Body of pancreas (tissue), 4 donors: ENCODE results near the gene FYCO1. TPM values are rescaled to one million over a fixed set of nuclear protein-coding genes. Genes with fewer than 3 reads are reported as not detected.

Experiments used
- ATAC-seq: fragments of 150-250 bp; one replicate; pipeline ENCODE4 v1.9.1; 2016
- DNase-seq, 4 donors: peaks; one replicate each; pipeline ENCODE4 v3.0.0-alpha.2; 2019
- H3K27ac ChIP-seq, 4 donors: fragments of 200-600 bp; sonication (generic); 1 replicate in 3 of 4; 2 replicates in 1 of 4; pipeline versions ENCODE4 v1.5.1 to v1.6.1; 2016 to 2019; ENCODE audit warnings: mild to moderate bottlenecking in 1 of 4, mixed read lengths in 1 of 4, moderate library complexity in 1 of 4
- H3K27me3 ChIP-seq, 2 donors: fragments of 200-600 bp; sonication (generic); one replicate each; pipeline ENCODE4 v1.6.0; 2016; ENCODE audit warnings: mild to moderate bottlenecking in 1 of 2
- H3K36me3 ChIP-seq, 2 donors: fragments of 200-600 bp; sonication (generic); replicated peaks in 1 of 2; 2 replicates each; pipeline ENCODE4 v1.5.1; 2016; ENCODE audit warnings: low read depth in 2 of 2; ENCODE audit not compliant: insufficient read depth in 1 of 2
- H3K4me1 ChIP-seq: fragments of 200-600 bp; sonication (generic); one replicate; pipeline ENCODE4 v1.6.0; 2016
- H3K4me3 ChIP-seq, 2 donors: fragments of 200-600 bp; sonication (generic); 1 replicate in 1 of 2; 2 replicates in 1 of 2; pipeline ENCODE4 v1.5.1; 2016 to 2019
- H3K9me3 ChIP-seq, 3 donors: fragments of 200-600 bp; sonication (generic); 1 replicate in 2 of 3; 2 replicates in 1 of 3; pipeline ENCODE4 v1.5.1; 2016
- POLR2A ChIP-seq, 3 donors: fragments of 450-650 bp; IDR thresholded peaks; one replicate each; pipeline ENCODE4 v1.6.1; 2016; ENCODE audit warnings: antibody characterized with exemption in 3 of 3, mild to moderate bottlenecking in 2 of 3
- WGBS, 2 donors: methylation state at CpG; one replicate each; pipeline ENCODE4 v1.1.5; 2017; 5-methylcytosine and 5-hydroxymethylcytosine counted together
- intact Hi-C: fragments of 100-400 bp; cut with DNase I; formaldehyde crosslinking; loops from one replicate; pipeline ENCODE4 v1.15.1; 2023
- total RNA-seq, 2 donors: library from RNA; depleted of rRNA; stranded (reverse); fragments of >200 nt; gene quantifications; one replicate each; pipeline ENCODE4 v1.1.0, GENCODE V29; 2016
- TF ChIP-seq, protein P1 (sequence below), 7 experiments: fragments of 450-650 bp in 4 of 7; fragments of 200-600 bp in 3 of 7; sonication (generic) in 3 of 7; IDR thresholded peaks; one replicate each; pipeline ENCODE4 v1.5.1; 2016 to 2019; ENCODE audit warnings: antibody characterized with exemption in 7 of 7

FYCO1 gene
- total RNA-seq, 2 donors from 2014 or later, result 20.0 to 25.4 TPM

DNA sequence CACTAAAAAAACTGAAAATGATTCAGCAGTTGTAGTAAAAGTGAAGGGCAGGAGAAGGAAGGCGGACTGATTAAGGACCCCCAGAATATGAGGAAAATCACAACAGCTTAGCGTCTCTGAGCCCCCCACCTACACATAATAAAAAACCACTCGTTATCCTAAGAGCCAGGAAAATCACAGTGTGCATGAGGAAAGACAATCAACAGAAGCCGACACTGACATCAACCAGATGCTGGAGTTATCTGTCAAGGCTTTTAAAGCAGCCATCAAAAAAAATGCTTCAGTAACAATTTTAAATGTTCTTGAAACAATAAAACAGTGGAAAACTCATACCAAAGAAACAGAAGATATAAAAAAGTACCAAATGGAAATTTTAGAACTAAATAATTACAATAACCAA lies 62.0 kb downstream of the FYCO1 start:
- TF ChIP-seq, protein P1, sequence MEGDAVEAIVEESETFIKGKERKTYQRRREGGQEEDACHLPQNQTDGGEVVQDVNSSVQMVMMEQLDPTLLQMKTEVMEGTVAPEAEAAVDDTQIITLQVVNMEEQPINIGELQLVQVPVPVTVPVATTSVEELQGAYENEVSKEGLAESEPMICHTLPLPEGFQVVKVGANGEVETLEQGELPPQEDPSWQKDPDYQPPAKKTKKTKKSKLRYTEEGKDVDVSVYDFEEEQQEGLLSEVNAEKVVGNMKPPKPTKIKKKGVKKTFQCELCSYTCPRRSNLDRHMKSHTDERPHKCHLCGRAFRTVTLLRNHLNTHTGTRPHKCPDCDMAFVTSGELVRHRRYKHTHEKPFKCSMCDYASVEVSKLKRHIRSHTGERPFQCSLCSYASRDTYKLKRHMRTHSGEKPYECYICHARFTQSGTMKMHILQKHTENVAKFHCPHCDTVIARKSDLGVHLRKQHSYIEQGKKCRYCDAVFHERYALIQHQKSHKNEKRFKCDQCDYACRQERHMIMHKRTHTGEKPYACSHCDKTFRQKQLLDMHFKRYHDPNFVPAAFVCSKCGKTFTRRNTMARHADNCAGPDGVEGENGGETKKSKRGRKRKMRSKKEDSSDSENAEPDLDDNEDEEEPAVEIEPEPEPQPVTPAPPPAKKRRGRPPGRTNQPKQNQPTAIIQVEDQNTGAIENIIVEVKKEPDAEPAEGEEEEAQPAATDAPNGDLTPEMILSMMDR (IDR thresholded peaks at IDR 0.05), result no peak
- TF ChIP-seq POLR2A (IDR thresholded peaks at IDR 0.05), result no peak
- no peak overlapping the region for H3K27ac ChIP-seq
- intact Hi-C loops, result loop anchor here (10.0 kb wide), 1 partner anchor 179 kb away; no protein-coding TSS in a partner anchor
- ATAC-seq, result no peak
- H3K9me3 ChIP-seq, result no peaks in the 10 kb centered on the region
- no peak for DNase-seq
- WGBS, 2 donors, result 88 to 93% methylated on average over 4 of the region's 4 CpGs
- no peak overlapping the region for H3K4me3 ChIP-seq
- H3K27me3 ChIP-seq, result no peaks in the 10 kb centered on the region
- H3K36me3 ChIP-seq, result peaks cover 6 to 28% of the 10 kb centered on the region in 2 donors
- no peaks in the 10 kb centered on the region for H3K4me1 ChIP-seq

DNA sequence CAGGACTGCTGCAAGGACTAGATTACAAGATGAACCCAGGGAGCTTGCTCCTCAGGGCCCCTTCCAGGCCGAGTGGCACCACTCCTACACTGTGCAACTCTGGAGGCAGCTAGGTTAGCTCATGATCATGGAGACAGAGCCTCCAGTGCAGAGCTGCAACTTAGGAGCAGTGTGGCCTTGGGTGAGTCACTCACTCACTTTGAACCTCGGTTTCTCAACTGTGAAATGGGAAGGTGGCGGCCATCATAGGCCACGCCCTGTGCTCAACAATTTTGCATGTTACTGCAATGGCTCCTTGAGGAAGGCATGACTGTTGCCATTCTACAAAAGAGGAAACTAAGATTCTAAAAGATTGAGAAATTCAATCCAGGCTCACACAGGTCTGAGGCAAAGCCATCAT lies 63.5 kb downstream of the FYCO1 start:
- no peak for ATAC-seq
- Histone ChIP-seq H3K27ac (no peak overlapping the region), H3K4me3 (no peak overlapping the region), H3K27me3 (no peaks in the 10 kb centered on the region), H3K4me1 (no peaks in the 10 kb centered on the region), H3K36me3 (peaks cover 11 to 36% of the 10 kb centered on the region in 2 donors), H3K9me3 (no peaks in the 10 kb centered on the region)
- intact Hi-C loops, result loop anchor here (10.0 kb wide), 1 partner anchor 177 kb away; no protein-coding TSS in a partner anchor
- DNase-seq, result no peak
- WGBS, 2 donors, result 83 to 84% methylated on average over 3 to 4 of the region's 4 CpGs
- TF ChIP-seq, protein P1 (IDR thresholded peaks at IDR 0.05), result no peak
- no peak for TF ChIP-seq POLR2A (IDR thresholded peaks at IDR 0.05)

DNA sequence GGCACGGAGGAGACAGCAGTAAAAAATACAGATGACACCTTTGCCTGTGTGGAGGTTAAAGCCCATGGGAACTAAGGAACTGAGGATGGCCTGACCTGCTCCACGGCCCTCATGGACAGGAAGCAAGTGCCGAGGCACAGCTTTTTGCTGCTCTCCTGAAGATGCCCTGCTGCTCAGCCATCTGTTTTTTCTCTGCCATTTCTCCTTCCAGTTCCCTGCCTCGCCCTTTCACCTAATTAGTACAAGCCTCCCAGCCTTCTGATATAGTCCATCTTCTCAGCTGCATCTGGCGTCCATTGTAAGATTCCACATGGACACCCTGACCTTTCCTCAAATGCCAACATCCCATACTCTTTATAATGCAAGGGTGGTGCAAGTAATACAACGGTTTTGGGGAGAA lies 64.1 kb downstream of the FYCO1 start:
- intact Hi-C loops, result loop anchor here (10.0 kb wide), 1 partner anchor 177 kb away; no protein-coding TSS in a partner anchor
- Histone ChIP-seq H3K27ac (no peak overlapping the region), H3K27me3 (no peaks in the 10 kb centered on the region), H3K9me3 (no peaks in the 10 kb centered on the region), H3K4me1 (no peaks in the 10 kb centered on the region), H3K4me3 (no peak overlapping the region), H3K36me3 (peaks cover 11 to 36% of the 10 kb centered on the region in 2 donors)
- DNase-seq, result no peak
- TF ChIP-seq, protein P1 (IDR thresholded peaks at IDR 0.05), result no peak
- no peak for TF ChIP-seq POLR2A (IDR thresholded peaks at IDR 0.05)
- no peak for ATAC-seq
- 83 to 84% methylated on average over 6 of the region's 6 CpGs for WGBS, 2 donors

DNA sequence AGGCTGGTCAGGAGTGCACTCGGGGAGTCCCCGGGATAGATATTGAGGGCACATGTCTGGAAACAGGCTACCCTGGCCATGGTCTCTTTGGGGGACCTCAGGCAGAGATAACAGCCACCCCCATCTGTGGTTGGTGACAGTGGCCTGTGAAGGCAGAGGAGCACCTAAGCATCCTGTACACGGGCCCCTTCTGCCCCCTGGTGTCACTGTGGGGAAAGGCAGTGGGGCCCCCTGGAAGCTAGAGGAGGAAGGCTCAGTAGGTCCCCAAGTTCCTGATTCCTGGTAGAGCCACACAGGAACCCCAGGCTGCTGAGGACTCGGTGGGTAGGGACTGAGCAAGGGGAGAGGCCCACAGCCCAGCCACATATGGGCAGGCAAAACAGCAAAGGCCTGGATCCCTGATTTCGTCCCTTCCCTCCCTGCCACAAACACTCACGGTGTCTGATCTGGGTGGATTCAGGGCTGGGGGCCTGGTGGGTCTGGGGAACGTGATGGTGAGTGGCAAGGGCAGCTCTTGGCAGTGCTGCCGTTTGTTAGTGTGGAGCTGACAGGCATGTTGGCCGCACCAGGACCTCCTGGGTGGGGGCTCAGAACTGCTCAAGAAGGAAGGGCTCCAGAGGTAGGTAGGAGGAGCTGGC lies 66.5 kb downstream of the FYCO1 start:
- TF ChIP-seq, protein P1 (IDR thresholded peaks at IDR 0.05), result peak in 6 of 7 experiments; percentile 23 to 46 (median 32)
- TF ChIP-seq POLR2A (IDR thresholded peaks at IDR 0.05), result no peak
- Histone ChIP-seq H3K4me3 (no peak overlapping the region), H3K27ac (no peak overlapping the region), H3K9me3 (no peaks in the 10 kb centered on the region), H3K4me1 (no peaks in the 10 kb centered on the region), H3K36me3 (peaks cover 11 to 32% of the 10 kb centered on the region in 2 donors), H3K27me3 (no peaks in the 10 kb centered on the region)
- DNase-seq, result peak in 1 of 4 donors; percentile 26
- intact Hi-C loops, result no loop called here
- ATAC-seq, result no peak
- 81 to 82% methylated on average over 5 to 9 of the region's 9 CpGs for WGBS, 2 donors

DNA sequence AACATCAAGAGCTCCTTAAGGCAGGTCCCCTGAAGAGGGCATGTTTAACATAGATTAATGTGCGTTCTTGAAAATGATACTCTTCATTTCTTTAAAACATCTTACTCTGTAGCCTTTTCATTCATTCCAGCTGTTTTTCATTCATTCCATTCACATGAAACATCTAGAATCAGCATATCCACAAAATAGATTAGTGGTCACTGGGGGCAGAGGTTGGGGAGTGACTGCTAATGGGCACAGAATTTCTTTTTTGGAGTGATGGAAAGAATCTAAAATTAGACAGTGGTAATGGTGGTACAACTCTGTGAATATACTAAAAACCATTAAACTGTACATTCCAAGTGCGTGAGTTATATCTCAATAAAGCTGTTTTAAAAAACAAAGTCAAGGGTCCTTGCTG lies 67.7 kb downstream of the FYCO1 start:
- TF ChIP-seq POLR2A (IDR thresholded peaks at IDR 0.05), result no peak
- TF ChIP-seq, protein P1 (IDR thresholded peaks at IDR 0.05), result no peak
- Histone ChIP-seq H3K27ac (no peak overlapping the region), H3K27me3 (no peaks in the 10 kb centered on the region), H3K36me3 (peaks cover 18 to 38% of the 10 kb centered on the region in 2 donors), H3K4me3 (no peak overlapping the region), H3K9me3 (no peaks in the 10 kb centered on the region), H3K4me1 (no peaks in the 10 kb centered on the region)
- intact Hi-C loops, result no loop called here
- ATAC-seq (no peak), DNase-seq (no peak)
- WGBS, 2 donors, result 97 to 100% methylated on average over 2 of the region's 2 CpGs
